ENCODE data around the gene P4HA1.

- TF ChIP-seq, protein P1, sequence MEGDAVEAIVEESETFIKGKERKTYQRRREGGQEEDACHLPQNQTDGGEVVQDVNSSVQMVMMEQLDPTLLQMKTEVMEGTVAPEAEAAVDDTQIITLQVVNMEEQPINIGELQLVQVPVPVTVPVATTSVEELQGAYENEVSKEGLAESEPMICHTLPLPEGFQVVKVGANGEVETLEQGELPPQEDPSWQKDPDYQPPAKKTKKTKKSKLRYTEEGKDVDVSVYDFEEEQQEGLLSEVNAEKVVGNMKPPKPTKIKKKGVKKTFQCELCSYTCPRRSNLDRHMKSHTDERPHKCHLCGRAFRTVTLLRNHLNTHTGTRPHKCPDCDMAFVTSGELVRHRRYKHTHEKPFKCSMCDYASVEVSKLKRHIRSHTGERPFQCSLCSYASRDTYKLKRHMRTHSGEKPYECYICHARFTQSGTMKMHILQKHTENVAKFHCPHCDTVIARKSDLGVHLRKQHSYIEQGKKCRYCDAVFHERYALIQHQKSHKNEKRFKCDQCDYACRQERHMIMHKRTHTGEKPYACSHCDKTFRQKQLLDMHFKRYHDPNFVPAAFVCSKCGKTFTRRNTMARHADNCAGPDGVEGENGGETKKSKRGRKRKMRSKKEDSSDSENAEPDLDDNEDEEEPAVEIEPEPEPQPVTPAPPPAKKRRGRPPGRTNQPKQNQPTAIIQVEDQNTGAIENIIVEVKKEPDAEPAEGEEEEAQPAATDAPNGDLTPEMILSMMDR (IDR thresholded peaks at IDR 0.05), result no peak
- no peak for TF ChIP-seq POLR2A (IDR thresholded peaks at IDR 0.05)
Measured at GRCh38 chr10:73065441-73065840, 31.2 kb downstream of the P4HA1 start.
